ENCODE data around the gene ADPRHL1.
"Not testable (repeated sequence)": the region's sequence is repeated elsewhere in the genome, so short reads cannot be mapped to it uniquely, and the experiment has no call there.

The ADPRHL1 gene

DNA sequence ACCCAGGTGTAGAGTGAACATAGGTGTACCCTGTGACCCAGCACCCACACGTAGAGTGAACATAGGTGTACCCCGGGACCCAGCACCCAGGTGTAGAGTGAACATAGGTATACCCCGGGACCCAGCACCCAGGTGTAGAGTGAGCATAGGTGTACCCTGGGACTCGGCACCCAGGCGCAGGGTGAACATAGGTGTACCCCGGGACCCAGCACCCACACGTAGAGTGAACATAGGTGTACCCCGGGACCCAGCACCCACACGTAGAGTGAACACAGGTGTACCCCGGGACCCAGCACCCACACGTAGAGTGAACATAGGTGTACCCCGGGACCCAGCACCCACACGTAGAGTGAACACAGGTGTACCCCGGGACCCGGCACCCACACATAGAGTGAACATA lies 16.4 kb downstream of the ADPRHL1 start:
- DNase-seq (ENCODE audit: low spot score in 2 of 2); ATAC-seq; H3K9me3 Mint-ChIP-seq; H3K4me1 Mint-ChIP-seq; H3K27ac Mint-ChIP-seq; H3K4me3 Mint-ChIP-seq; H3K36me3 Mint-ChIP-seq: not testable (repeated sequence)

DNA sequence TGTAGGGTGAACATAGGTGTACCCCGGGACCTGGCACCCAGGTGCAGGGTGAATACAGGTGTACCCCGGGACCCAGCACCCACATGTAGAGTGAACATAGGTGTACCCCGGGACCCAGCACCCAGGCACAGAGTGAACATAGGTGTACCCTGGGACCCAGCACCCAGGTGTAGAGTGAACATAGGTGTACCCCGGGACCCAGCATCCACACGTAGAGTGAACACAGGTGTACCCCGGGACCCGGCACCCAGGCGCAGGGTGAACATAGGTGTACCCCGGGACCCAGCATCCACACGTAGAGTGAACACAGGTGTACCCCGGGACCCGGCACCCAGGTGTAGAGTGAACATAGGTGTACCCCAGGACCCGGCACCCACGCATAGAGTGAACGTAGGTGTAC lies 17.4 kb downstream of the ADPRHL1 start:
- not testable (repeated sequence) for H3K36me3 Mint-ChIP-seq; ATAC-seq; H3K4me3 Mint-ChIP-seq; DNase-seq (ENCODE audit: low spot score in 2 of 2); H3K4me1 Mint-ChIP-seq; H3K9me3 Mint-ChIP-seq; H3K27ac Mint-ChIP-seq

DNA sequence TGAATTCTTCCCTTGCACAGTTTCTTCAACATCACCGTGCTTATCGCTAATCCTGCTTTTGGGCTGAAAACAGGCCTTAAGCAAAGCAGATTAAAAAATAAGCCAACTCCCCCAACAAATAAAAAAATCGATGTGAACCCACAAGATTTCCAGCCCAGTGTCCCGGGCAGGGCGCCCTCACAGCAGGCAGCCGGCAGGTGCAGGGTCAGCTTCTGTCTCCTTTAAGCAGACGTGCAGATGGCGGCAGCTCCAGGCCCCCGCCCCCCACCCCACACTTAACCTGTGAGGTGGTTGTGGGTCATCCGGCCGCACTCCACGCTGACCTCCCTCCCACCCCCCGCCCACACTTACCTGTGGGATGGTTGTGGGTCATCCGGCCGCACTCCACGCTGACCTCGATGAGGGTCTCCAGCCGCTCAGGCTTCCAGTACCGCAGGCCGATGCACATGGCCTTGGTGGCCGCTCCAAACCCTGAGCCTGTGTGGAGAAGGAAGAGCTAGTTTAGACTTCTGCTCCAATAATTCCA lies 19.8 kb downstream of the ADPRHL1 start:
- ATAC-seq (no peak), DNase-seq (ENCODE audit: low spot score in 2 of 2) (no peak)
- H3K27ac Mint-ChIP-seq: no peak overlapping the region
- H3K36me3 Mint-ChIP-seq: no peaks in the 10 kb centered on the region
- no peak overlapping the region for H3K4me3 Mint-ChIP-seq
- H3K9me3 Mint-ChIP-seq: no peaks in the 10 kb centered on the region
- no peaks in the 10 kb centered on the region for H3K4me1 Mint-ChIP-seq

DNA sequence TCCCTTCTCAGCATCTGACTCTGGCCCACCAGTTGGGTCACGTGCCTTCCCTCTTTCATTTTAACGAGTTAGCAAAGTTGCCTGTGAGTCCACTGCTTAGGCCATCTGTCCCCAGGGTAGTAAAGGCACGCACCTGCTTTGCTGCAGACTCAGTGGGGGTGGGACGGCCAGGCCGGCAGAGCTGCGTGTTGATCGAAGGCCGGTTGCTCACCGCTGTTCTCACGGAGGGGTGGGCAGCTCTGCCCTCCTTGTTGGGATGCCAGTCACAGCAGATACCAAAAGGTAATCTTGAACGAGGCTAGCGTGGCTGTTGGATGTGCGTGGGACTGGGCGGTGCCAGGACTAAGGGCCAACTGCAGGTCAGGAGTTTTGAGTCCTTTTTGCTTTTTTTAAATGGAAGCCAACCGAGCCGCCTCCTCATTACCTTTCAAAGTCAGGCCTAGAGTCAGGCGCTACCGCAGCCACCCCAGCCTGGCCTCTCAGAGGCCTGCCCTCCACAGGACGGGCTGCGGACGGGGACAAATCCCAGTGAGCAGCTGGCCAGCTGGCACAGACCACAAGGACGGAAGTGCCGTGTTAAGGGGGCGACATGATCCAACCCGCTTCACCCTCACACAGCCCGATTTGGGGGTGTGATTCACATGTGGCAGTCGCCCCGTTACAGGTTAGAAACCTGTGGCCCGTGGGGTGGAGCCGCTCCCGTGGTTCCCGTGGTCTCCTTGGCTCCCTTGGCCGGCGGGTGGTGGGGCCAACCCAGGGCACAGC lies 20.6 kb downstream of the ADPRHL1 start:
- ATAC-seq (no peak), DNase-seq (ENCODE audit: low spot score in 2 of 2) (no peak)
- Mint-ChIP-seq H3K9me3 (no peaks in the 10 kb centered on the region), H3K36me3 (no peaks in the 10 kb centered on the region), H3K4me1 (no peaks in the 10 kb centered on the region), H3K4me3 (no peak overlapping the region), H3K27ac (no peak overlapping the region)

DNA sequence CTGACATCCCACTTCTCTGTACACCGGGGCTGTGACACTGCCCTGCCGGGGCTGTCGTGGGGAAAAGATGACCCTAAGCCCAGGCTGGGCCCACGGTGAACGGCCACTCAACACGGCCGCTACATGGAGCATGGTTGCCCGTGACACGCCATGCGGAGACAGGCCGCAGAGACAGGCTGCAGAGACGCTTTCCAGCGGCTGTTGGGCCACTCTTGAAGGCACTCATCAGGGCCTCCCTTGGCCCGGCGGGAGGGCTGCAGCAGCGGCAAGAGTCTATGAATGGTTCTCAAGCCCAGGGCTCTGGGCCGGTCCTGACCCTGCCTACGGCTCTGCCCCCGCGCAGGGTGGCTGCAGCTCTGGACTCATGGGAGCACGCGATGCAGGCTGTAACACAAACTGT lies 22.1 kb downstream of the ADPRHL1 start:
- no peak for ATAC-seq
- Mint-ChIP-seq H3K27ac (no peak overlapping the region), H3K36me3 (no peaks in the 10 kb centered on the region), H3K4me3 (no peak overlapping the region), H3K4me1 (no peaks in the 10 kb centered on the region), H3K9me3 (no peaks in the 10 kb centered on the region)
- DNase-seq (ENCODE audit: low spot score in 2 of 2): no peak

DNA sequence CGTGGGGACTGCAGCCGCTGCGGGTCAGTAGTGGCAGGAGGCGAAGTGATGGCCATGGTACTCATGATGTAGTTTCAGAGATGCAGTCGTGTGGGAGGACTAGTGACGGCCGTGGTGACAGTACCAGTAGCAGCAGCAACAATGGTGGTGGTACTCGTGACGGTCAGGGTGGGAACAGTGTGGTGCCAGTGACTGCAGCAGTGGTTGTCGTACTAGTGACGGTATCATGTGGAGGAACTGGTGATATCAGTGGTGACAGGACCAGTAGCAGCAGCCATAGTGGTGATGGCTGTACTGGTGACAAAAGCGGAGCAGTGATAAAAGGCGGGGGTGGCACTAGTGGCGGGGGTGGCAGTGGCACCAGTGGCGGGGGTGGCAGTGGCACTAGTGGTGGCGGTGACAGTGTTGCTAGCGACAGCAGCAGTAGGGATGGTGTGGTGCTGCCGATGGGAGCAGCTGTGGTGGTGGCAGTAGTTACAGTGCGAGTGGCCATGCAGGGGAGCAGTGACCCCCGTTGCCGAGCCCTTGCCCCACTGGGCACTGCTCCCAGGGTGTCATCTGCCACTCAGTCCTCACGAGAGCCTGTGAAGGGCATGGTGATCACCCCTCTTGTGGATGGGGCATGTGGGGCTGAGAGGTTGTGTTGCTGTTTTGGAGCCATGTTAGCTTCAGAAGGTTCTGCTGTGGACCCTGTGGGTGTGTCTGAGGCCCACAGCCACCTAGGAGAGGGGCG lies 22.7 kb downstream of the ADPRHL1 start:
- Mint-ChIP-seq H3K4me3 (no peak overlapping the region), H3K4me1 (no peaks in the 10 kb centered on the region), H3K27ac (no peak overlapping the region), H3K36me3 (no peaks in the 10 kb centered on the region), H3K9me3 (no peaks in the 10 kb centered on the region)
- ATAC-seq: no peak
- no peak for DNase-seq (ENCODE audit: low spot score in 2 of 2)

DNA sequence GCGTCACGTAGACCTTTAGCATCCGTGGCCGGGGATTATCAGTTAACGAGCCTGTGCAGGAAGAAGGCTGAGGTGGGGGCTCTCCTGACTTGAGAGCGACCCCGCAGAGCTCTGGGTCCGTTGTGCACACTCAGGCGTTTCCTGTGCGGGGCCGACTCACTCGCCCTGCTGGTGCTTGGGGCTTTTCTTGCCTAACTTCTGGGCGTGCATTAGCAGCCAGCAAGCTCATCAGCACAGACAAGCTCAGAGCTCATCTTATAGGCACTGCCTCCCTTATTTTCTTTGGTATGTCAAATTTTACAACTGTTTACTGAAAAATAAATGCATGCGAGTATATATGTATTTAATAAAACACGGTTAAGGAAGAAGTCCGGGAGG lies 23.7 kb downstream of the ADPRHL1 start:
- no peak for ATAC-seq
- no peaks in the 10 kb centered on the region for H3K4me1 Mint-ChIP-seq
- no peak overlapping the region for H3K4me3 Mint-ChIP-seq
- H3K27ac Mint-ChIP-seq: no peak overlapping the region
- H3K36me3 Mint-ChIP-seq: no peaks in the 10 kb centered on the region
- H3K9me3 Mint-ChIP-seq: no peaks in the 10 kb centered on the region
- DNase-seq (ENCODE audit: low spot score in 2 of 2): no peak

DNA sequence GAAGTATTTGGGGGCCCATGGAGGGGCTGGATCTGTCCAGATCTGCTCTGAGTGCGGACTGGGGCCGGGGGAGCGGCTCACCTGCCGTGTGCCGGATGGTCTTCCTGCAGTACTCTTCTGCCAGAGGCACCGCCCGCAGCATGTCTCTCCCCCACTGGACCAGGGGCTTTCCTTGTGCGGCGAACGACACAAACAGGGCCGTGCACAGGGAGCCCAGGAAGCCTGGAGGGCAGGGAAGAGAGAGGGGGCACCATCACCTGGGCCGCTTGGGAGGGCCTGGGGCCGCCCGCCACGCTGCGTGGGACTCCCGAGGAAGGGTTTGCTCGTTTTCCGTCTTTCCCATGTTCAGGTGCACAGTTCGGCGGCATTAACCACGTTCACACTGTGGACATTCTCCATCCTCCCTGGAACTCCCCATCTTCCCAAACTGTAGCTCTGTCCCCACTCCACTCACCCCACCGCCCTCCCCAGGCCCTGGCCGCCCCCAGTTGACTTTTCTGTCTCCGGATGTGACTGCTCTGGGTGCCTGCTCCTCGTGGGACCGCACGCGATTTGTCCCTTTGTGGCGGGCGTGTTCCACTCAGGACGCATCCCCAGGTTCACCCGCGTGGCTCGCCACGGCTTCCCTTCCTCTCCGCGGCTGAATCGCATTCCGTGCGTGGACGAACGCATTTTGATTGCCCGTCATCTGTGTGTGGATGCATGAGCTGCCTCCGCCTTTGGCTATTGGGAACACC lies 24.2 kb downstream of the ADPRHL1 start:
- no peak overlapping the region for H3K4me3 Mint-ChIP-seq
- H3K36me3 Mint-ChIP-seq: no peaks in the 10 kb centered on the region
- ATAC-seq (no peak), DNase-seq (ENCODE audit: low spot score in 2 of 2) (no peak)
- H3K9me3 Mint-ChIP-seq: no peaks in the 10 kb centered on the region
- no peaks in the 10 kb centered on the region for H3K4me1 Mint-ChIP-seq
- no peak overlapping the region for H3K27ac Mint-ChIP-seq

DNA sequence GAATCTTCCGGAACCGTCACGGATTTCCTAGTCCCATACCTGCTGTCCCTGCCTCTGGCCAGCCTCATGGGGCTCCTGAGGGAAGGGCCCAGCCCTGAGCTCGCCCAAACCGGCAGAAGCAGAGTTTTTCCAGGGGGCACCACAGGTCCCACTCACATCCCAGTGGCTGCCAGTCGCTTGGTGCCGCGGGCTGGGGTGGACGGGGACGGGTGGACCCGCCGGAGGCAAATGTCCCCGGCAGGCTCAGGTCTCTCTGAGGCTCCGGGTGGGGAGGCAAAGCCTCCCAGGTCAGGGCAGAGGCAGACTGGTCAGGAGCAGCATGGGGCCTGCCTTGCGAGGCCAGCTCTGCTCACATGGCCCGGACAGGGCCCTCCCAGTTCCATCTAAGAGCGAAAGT lies 24.8 kb downstream of the ADPRHL1 start:
- H3K9me3 Mint-ChIP-seq: no peaks in the 10 kb centered on the region
- H3K27ac Mint-ChIP-seq: no peak overlapping the region
- H3K36me3 Mint-ChIP-seq: no peaks in the 10 kb centered on the region
- no peaks in the 10 kb centered on the region for H3K4me1 Mint-ChIP-seq
- ATAC-seq (no peak), DNase-seq (ENCODE audit: low spot score in 2 of 2) (no peak)
- no peak overlapping the region for H3K4me3 Mint-ChIP-seq

DNA sequence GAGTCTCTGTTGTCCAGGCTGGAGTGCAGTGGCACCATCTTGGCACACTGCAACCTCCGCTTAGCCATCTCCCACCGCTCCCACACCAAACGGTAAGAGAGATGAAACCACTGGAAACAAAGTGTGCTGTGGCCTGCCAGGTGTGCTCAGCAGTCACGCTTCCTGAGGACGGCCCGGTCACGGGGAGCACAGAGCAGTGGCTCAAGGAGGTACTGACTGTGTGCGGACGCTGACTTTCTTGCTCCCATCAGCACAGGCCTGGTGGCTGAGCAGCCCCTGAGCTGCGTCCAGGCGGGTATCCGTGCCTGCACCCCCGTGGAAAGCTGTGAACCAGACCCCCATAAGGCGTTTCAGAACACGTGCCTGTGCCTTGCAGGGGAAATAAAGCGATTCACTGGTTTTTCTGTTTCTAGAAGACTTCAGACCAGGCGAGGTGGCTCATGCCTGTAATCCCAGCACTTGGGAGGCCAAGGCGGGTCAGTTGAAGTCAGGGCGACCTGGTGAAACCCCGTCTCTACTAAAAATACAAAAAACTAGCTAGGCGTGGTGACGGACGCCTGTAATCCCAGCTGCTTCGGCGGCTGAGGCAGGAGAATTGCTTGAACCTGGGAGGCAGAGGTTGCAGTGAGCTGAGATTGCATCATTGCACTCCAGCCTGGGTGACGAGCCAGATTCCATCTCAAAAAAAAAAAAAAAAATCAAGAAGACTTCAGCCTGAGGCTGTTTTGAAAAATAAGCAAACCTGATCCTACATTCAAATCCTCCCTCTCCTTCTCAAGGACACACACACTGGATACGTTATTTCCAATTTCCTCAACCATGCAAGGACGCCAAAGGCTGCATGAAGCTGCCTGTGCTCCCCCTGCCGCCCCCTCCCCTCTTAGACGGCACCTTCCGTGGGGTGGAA lies 25.5 kb downstream of the ADPRHL1 start:
- no peak for DNase-seq (ENCODE audit: low spot score in 2 of 2)
- Mint-ChIP-seq H3K36me3 (no peaks in the 10 kb centered on the region), H3K4me3 (no peak overlapping the region), H3K4me1 (no peaks in the 10 kb centered on the region), H3K27ac (no peak overlapping the region), H3K9me3 (no peaks in the 10 kb centered on the region)
- no peak for ATAC-seq

DNA sequence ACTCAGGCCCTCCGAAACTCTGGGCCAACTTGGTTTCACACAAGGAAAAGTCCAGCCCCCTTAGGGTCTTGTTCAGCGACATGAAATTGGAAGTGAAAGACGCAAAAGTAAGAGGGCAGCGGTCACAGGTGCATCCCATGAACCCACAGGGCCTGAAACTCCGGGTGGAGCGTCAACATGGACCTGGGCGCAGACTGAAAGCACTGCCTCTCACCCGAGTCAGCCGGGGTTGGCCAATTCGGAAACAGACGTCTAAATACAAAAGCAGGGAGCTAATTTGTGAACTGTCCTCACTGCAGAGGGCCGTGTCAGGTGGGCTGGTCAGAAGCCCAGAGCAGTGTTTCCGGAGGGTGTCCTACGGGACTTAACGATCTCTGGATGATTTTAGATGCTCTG lies 26.7 kb downstream of the ADPRHL1 start:
- no peaks in the 10 kb centered on the region for H3K36me3 Mint-ChIP-seq
- H3K4me1 Mint-ChIP-seq: no peaks in the 10 kb centered on the region
- no peak overlapping the region for H3K27ac Mint-ChIP-seq
- no peak for DNase-seq (ENCODE audit: low spot score in 2 of 2)
- no peaks in the 10 kb centered on the region for H3K9me3 Mint-ChIP-seq
- ATAC-seq: no peak
- no peak overlapping the region for H3K4me3 Mint-ChIP-seq

DNA sequence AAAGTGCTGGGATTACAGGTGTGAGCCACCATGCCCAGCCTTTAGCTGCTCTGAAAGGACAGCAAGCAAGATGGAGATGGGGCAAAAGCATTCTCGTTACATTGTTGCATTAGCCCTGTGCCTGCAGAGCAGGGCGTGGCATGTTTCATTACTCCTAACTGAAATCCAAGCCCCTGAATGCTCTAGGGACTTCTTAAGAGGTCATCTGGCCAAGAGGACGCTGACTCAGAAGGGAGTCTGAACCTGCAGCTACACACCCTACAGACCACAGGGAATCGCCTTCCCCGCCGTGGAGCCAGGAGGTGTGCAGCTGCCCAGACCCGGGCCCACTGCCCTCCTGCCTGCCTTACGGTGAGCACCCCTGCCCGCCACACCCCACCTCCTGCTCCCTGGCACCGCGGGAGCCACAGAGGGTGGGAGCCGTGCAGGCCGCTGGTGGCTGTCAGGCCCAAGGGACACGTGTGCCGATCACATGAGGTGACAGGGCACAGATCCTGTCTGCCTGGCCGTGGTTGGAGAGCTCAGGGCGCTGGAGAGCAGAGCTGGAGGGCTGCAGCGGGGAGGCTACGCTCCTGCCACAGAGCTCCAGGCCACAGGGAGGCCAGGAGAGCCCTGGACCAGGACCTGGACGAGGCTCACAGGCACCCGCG lies 27.2 kb downstream of the ADPRHL1 start:
- no peaks in the 10 kb centered on the region for H3K4me1 Mint-ChIP-seq
- ATAC-seq (no peak), DNase-seq (ENCODE audit: low spot score in 2 of 2) (no peak)
- no peak overlapping the region for H3K4me3 Mint-ChIP-seq
- H3K36me3 Mint-ChIP-seq: no peaks in the 10 kb centered on the region
- H3K27ac Mint-ChIP-seq: no peak overlapping the region
- no peaks in the 10 kb centered on the region for H3K9me3 Mint-ChIP-seq

DNA sequence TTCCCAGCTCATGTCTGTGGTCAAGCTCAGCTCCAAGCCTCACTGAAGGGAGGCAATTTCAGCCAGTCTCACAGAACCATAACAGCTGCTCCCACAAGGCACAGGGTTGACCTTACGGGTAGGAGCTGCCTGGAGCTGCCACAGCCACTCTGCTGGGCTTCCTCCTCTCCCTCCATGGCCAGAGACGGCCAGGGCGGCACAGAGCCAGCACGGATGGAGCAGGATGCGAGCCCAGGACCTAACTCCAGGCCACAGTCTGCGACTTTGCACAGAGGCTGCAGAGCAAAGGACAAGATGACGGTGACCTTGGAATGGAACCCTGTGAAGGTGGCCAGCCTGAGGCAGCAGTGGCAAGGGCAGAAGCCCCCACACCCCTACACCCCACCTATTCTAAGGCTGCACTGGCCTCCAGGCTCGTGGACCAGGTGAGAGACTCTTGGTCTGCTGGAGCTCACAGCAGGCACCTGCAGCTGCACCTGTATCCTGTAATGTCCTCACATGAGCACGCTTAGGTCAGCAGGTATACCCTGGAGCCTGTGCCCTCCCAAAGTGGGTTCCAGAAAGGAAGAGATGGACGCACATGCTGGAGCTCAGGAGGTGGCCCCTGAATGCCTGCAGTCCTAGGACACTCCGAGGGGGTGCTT lies 29.6 kb downstream of the ADPRHL1 start:
- no peak overlapping the region for H3K4me3 Mint-ChIP-seq
- DNase-seq (ENCODE audit: low spot score in 2 of 2) (no peak), ATAC-seq (peak; percentile 22)
- H3K36me3 Mint-ChIP-seq: no peaks in the 10 kb centered on the region
- no peaks in the 10 kb centered on the region for H3K9me3 Mint-ChIP-seq
- H3K27ac Mint-ChIP-seq: no peak overlapping the region
- no peaks in the 10 kb centered on the region for H3K4me1 Mint-ChIP-seq

DNA sequence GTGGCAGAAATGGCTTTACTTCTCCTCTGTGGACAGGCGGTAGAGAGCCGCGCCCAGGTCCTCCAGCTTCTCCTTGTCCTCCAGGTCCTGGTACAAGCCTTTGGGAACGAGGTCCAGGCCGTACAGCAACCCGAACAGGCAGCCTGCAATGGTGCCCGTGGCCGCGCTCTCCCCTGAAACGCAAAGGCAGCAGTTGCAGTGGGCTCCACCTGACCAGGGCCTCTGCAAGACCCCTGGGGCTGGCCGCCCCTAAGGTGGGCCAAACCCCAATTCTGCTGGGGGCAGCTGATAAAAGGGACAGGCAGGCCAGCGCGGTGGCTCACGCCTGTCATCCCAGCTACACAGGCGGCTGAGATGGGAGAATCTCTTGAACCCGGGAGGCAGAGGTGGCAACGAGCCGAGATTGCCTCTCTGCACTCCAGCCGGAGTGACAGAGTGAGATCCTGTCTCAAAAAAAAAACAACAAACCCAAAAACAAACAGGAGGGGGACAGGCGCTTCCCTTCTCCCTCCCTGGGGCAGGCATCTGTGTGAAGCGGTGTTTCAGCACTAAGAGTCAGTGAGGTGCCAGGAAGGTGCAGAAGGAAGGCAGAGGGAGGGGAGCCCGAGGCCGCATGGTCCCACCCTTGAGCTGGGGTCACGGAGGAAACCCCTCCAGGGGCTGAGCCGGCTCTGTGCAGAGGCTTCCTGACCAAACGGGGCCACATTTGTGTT lies 30.3 kb downstream of the ADPRHL1 start:
- peak; percentile 19 for ATAC-seq
- Mint-ChIP-seq H3K27ac (no peak overlapping the region), H3K4me3 (no peak overlapping the region), H3K36me3 (no peaks in the 10 kb centered on the region), H3K9me3 (no peaks in the 10 kb centered on the region), H3K4me1 (no peaks in the 10 kb centered on the region)
- no peak for DNase-seq (ENCODE audit: low spot score in 2 of 2)
